ENCODE data around the gene VWA8. TPM values are rescaled to one million over a fixed set of nuclear protein-coding genes. Genes with fewer than 3 reads are reported as not detected.

VWA8 gene
- total and polyA plus RNA-seq, 4 donors: 7.1 to 50.3 (median 12.4) TPM

GRCh38 chr13:41542281-41542680, 418.6 kb downstream of the VWA8 start:
- no peak for DNase-seq (ENCODE audit: low spot score)
- Histone ChIP-seq H3K27me3 (ENCODE audit: control insufficient read depth in 4 of 4, insufficient read depth in 4 of 4, low read length in 3 of 4) (no peaks in the 10 kb centered on the region), H3K9me3 (ENCODE audit: control insufficient read depth in 4 of 4, low read length in 3 of 4) (no peaks in the 10 kb centered on the region), H3K4me3 (ENCODE audit: low read depth in 1 of 3, low read length in 3 of 3) (no peak overlapping the region), H3K27ac (ENCODE audit: low read depth in 1 of 2, low read length in 2 of 2) (no peak overlapping the region), H3K36me3 (ENCODE audit: control insufficient read depth in 4 of 4, insufficient read depth in 3 of 4, low read depth in 1 of 4, low read length in 3 of 4) (no peaks in the 10 kb centered on the region), H3K9ac (ENCODE audit: low read depth in 1 of 2, low read length in 2 of 2) (no peak overlapping the region), H3K4me1 (ENCODE audit: control insufficient read depth in 4 of 4, insufficient read depth in 4 of 4, low read length in 3 of 4) (no peaks in the 10 kb centered on the region)
- 90% methylated on average over 10 of the region's 10 CpGs for WGBS
- no peak for TF ChIP-seq SP1 (IDR thresholded peaks at IDR 0.05)
- TF ChIP-seq YY1 (IDR thresholded peaks at IDR 0.05): no peak
- TF ChIP-seq EGR1 (IDR thresholded peaks at IDR 0.05; ENCODE audit: low read depth in 2 of 2): no peak
- TF ChIP-seq TAF1 (conservative IDR thresholded peaks at IDR 0.05): no peak
- no peak for TF ChIP-seq MAX (IDR thresholded peaks at IDR 0.05)
- no peak for TF ChIP-seq HNF4A (conservative IDR thresholded peaks at IDR 0.05)
- TF ChIP-seq FOXA1 (IDR thresholded peaks at IDR 0.05): no peak
- TF ChIP-seq CTCF (IDR thresholded peaks at IDR 0.05; ENCODE audit: low read depth, low read length, missing input control): no peak
- TF ChIP-seq ZBTB33 (IDR thresholded peaks at IDR 0.05): no peak
- TF ChIP-seq GABPA (IDR thresholded peaks at IDR 0.05 in 1 of 2, conservative IDR thresholded peaks at IDR 0.05 in 1 of 2): no peak

- no peak overlapping the region for H3K9ac ChIP-seq (ENCODE audit: low read depth in 1 of 2, low read length in 2 of 2)
- no peak for DNase-seq (ENCODE audit: low spot score)
- H3K4me3 ChIP-seq (ENCODE audit: low read depth in 1 of 3, low read length in 3 of 3): no peak overlapping the region
- WGBS: 77% methylated on average over 9 of the region's 9 CpGs
- no peaks in the 10 kb centered on the region for H3K36me3 ChIP-seq (ENCODE audit: control insufficient read depth in 4 of 4, insufficient read depth in 3 of 4, low read depth in 1 of 4, low read length in 3 of 4)
- no peaks in the 10 kb centered on the region for H3K9me3 ChIP-seq (ENCODE audit: control insufficient read depth in 4 of 4, low read length in 3 of 4)
- H3K4me1 ChIP-seq (ENCODE audit: control insufficient read depth in 4 of 4, insufficient read depth in 4 of 4, low read length in 3 of 4): no peaks in the 10 kb centered on the region
- H3K27me3 ChIP-seq (ENCODE audit: control insufficient read depth in 4 of 4, insufficient read depth in 4 of 4, low read length in 3 of 4): no peaks in the 10 kb centered on the region
- H3K27ac ChIP-seq (ENCODE audit: low read depth in 1 of 2, low read length in 2 of 2): no peak overlapping the region
- no peak for TF ChIP-seq CTCF (IDR thresholded peaks at IDR 0.05; ENCODE audit: low read depth, low read length, missing input control)
- no peak for TF ChIP-seq NR2F2 (IDR thresholded peaks at IDR 0.05)
- no peak for TF ChIP-seq YY1 (IDR thresholded peaks at IDR 0.05)
- TF ChIP-seq TAF1 (conservative IDR thresholded peaks at IDR 0.05): no peak
- TF ChIP-seq GABPA (IDR thresholded peaks at IDR 0.05 in 1 of 2, conservative IDR thresholded peaks at IDR 0.05 in 1 of 2): no peak
- no peak for TF ChIP-seq ZBTB33 (IDR thresholded peaks at IDR 0.05)
- no peak for TF ChIP-seq FOXA2 (IDR thresholded peaks at IDR 0.05)
- no peak for TF ChIP-seq HNF4A (conservative IDR thresholded peaks at IDR 0.05)
- TF ChIP-seq REST (IDR thresholded peaks at IDR 0.05): no peak
- TF ChIP-seq MAX (IDR thresholded peaks at IDR 0.05): no peak
- no peak for TF ChIP-seq HNF4G (IDR thresholded peaks at IDR 0.05)
- no peak for TF ChIP-seq JUND (IDR thresholded peaks at IDR 0.05)
- TF ChIP-seq EGR1 (IDR thresholded peaks at IDR 0.05; ENCODE audit: low read depth in 2 of 2): no peak
- no peak for TF ChIP-seq RAD21 (IDR thresholded peaks at IDR 0.05)
- TF ChIP-seq SP1 (IDR thresholded peaks at IDR 0.05): no peak
- TF ChIP-seq FOXA1 (IDR thresholded peaks at IDR 0.05): no peak
- no peak for TF ChIP-seq ATF3 (IDR thresholded peaks at IDR 0.05)
Measured at GRCh38 chr13:41541142-41541938, 419.6 kb downstream of the VWA8 start.
